GM21390 (cell line): ENCODE measurements around the gene PRKG1.
"Not testable (repeated sequence)": the region's sequence is repeated elsewhere in the genome, so short reads cannot be mapped to it uniquely, and the experiment has no call there.

ENCODE experiments used
- ATAC-seq: cut with Tn5 transposase; IDR thresholded peaks from one replicate; pipeline ENCODE4 v1.9.1; 2021; ENCODE audit not compliant: unreplicated experiment

The PRKG1 gene

GRCh38 chr10:52020173-52020572, 945.9 kb downstream of the PRKG1 start:
- ATAC-seq = no peak

GRCh38 chr10:52020702-52021101, 946.4 kb downstream of the PRKG1 start:
- ATAC-seq = no peak

GRCh38 chr10:52027055-52027705, 952.9 kb downstream of the PRKG1 start:
- ATAC-seq = no peak

GRCh38 chr10:52028523-52028858, 954.2 kb downstream of the PRKG1 start:
- no peak for ATAC-seq

- ATAC-seq = no peak
Measured at GRCh38 chr10:52029628-52030027, 955.3 kb downstream of the PRKG1 start.

- ATAC-seq = no peak
Measured at GRCh38 chr10:52030051-52030790, 955.9 kb downstream of the PRKG1 start.

GRCh38 chr10:52030975-52031374, 956.7 kb downstream of the PRKG1 start:
- no peak for ATAC-seq

- no peak for ATAC-seq
Measured at GRCh38 chr10:52031771-52032170, 957.5 kb downstream of the PRKG1 start.

- ATAC-seq = no peak
Measured at GRCh38 chr10:52032681-52033629, 958.7 kb downstream of the PRKG1 start.

- not testable (repeated sequence) for ATAC-seq
Measured at GRCh38 chr10:52039002-52039793, 964.9 kb downstream of the PRKG1 start.

- ATAC-seq = no peak
Measured at GRCh38 chr10:52040486-52040885, 966.2 kb downstream of the PRKG1 start.

GRCh38 chr10:52043811-52044210, 969.5 kb downstream of the PRKG1 start:
- no peak for ATAC-seq

GRCh38 chr10:52048051-52048450, 973.8 kb downstream of the PRKG1 start:
- no peak for ATAC-seq

GRCh38 chr10:52050429-52051047, 976.3 kb downstream of the PRKG1 start:
- ATAC-seq = no peak

- no peak for ATAC-seq
Measured at GRCh38 chr10:52053497-52053896, 979.2 kb downstream of the PRKG1 start.

- ATAC-seq = no peak
Measured at GRCh38 chr10:52056291-52056690, 982.0 kb downstream of the PRKG1 start.

GRCh38 chr10:52059089-52059488, 984.8 kb downstream of the PRKG1 start:
- ATAC-seq = no peak

GRCh38 chr10:52063159-52063558, 988.9 kb downstream of the PRKG1 start:
- ATAC-seq = no peak

GRCh38 chr10:52064084-52064845, 990.0 kb downstream of the PRKG1 start:
- no peak for ATAC-seq

- no peak for ATAC-seq
Measured at GRCh38 chr10:52066383-52066782, 992.1 kb downstream of the PRKG1 start.
